Caki2 (cell line): ENCODE data around the gene SLC27A4. TPM values are rescaled to one million over a fixed set of nuclear protein-coding genes. Genes with fewer than 3 reads are reported as not detected.
"Not testable (repeated sequence)": the region's sequence is repeated elsewhere in the genome, so short reads cannot be mapped to it uniquely, and the experiment has no call there.

Experiments
- DNase-seq: peaks from one replicate; pipeline ENCODE4 v3.0.0-alpha.2; 2015; ENCODE audit warnings: low read depth
- in situ Hi-C: cut with HindIII; loops from 2 replicates; pipeline ENCODE4 v1.10.0; 2016; ENCODE audit warnings: low sequenced_read_pairs, low pct_unique_long_range_greater_than_20kb, mixed read lengths
- total RNA-seq: library from RNA; depleted of rRNA; stranded (reverse); fragments of >200 nt; shearing (Covaris generic); gene quantifications from 2 replicates; pipeline ENCODE4 v1.2.3, GENCODE V29; 2014; ENCODE audit warnings: low replicate concordance

SLC27A4 gene
- total RNA-seq, 1 experiment from 2014 or later = 22.0 TPM

- peak; percentile 93 for DNase-seq
- in situ Hi-C loops = no loop called here
Measured at GRCh38 chr9:128322404-128323211, 17.7 kb upstream of the SLC27A4 start, which contains the start of the genes COQ4 and TRUB2. COQ4 (plus strand) TSS chr9:128322839; CDS start chr9:128322859, 20 bp downstream. TRUB2 (minus strand) TSS chr9:128322447; CDS start chr9:128322408, 39 bp downstream.

GRCh38 chr9:128323212-128323730 is 17.1 kb upstream of the SLC27A4 start:
- peak; percentile 22 for DNase-seq
- in situ Hi-C loops = no loop called here

- in situ Hi-C loops = no loop called here
Measured at GRCh38 chr9:128323791-128324190, 16.5 kb upstream of the SLC27A4 start.

DNA sequence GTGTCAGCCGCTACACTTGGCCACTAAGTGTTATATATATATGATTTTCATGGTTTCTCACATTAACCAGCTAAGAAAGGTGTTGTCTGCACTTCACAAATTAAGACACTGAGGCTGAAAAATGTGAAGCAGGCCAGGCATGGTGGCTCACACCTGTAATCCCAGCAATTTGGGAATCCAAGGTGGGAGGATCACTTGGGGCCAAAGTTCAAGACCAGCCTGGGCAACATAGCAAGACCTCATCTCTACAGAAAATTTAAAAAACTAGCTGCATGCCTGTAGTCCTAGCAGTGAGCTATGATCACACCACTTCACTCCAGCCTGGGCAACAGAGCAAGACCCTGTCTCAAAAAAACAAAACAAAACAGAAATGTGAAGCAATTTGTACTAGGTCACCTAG is 15.9 kb upstream of the SLC27A4 start:
- DNase-seq = no peak
- in situ Hi-C loops = no loop called here

More at GRCh38 chr9:128323791-128324190, 16.5 kb upstream of the SLC27A4 start:
- no peak for DNase-seq

DNA sequence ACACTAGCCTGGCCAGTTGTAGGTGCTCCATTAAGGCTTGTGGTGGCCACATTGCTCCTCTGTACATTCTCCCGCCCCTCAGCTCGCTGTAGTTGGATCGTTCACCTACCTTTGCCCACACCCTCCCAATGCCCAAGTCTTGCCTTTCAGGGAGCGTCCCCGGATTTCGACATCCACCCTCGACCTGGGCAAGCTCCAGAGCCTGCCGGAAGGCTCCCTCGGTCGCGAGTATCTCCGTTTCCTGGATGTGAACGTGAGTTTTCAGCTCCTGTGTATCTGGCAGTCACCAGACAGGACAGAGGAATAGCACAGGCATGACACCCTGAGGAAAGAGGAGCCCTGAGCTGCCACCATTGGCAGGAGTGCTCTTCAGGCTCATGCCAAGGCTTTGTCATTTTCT is 14.7 kb upstream of the SLC27A4 start:
- no peak for DNase-seq
- in situ Hi-C loops = no loop called here

GRCh38 chr9:128333451-128333869 is 6.9 kb upstream of the SLC27A4 start:
- in situ Hi-C loops = no loop called here
- DNase-seq = no peak

DNA sequence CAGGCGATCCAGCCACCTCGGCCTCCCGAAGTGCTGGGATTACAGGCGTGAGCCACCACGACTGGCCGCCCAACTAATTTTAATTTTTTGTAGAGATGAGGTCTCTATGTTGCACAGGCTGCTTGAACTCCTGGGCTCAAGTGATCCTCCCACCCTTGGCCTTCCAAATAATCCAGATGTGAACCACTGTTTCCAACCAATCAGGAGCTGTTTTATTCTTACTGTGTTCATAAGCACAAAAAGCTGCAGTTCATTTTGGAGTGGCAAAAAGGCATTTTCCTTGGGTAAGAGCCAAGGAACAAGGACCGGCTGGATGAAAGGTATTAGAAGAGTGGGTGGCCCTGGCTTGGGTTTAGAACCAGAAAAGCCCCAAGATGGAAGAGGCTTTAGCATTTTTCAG is 5.2 kb upstream of the SLC27A4 start:
- in situ Hi-C loops = no loop called here
- no peak for DNase-seq

- in situ Hi-C loops = no loop called here
- no peak for DNase-seq
Measured at GRCh38 chr9:128335914-128336313, 4.4 kb upstream of the SLC27A4 start.

GRCh38 chr9:128337936-128338335 is 2.4 kb upstream of the SLC27A4 start:
- in situ Hi-C loops = no loop called here
- DNase-seq = no peak

- DNase-seq = peak; percentile 22
- in situ Hi-C loops = not testable (repeated sequence)
Measured at GRCh38 chr9:128338852-128339614, 1.3 kb upstream of the SLC27A4 start.

DNA sequence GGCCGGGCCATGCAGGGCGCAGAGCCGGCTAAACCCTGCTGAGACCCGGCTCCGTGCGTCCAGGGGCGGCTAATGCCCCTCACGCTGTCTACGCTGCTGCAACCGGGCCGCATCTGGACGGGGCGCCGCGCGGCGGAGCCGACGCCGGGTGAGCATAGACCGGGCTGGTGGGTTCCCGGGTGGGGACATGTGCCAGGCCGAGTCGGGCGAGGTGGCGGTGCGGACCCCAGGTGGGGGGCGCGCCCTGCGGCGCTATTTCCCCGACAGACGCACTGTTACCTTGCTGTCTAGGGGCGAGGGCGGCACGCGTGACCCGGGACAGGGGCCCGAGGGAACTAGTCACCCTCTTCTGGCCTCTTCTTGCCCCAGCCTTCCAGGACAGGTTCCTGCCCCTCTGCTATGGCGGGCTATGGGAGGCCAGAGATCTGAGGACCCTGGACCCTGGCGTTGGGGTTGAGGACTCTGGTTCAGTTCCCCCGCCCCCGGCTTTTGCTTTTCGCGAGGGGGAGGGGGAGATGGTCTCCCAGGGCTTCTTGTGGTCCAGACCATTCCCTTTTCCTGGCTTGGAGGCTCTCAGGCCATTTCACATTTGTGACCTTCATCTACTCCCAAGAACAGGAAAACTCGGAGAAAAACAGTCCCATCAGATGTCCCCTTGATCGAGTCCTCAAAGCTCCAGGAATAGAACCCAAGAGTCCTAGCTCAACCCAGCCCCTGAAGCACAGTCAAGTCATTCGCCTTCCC is 536 bp downstream of the SLC27A4 start:
- in situ Hi-C loops = no loop called here
- peak; percentile 22 for DNase-seq

GRCh38 chr9:128341435-128341849 is 1.1 kb downstream of the SLC27A4 start:
- DNase-seq = peak; percentile 65
- in situ Hi-C loops = no loop called here

DNA sequence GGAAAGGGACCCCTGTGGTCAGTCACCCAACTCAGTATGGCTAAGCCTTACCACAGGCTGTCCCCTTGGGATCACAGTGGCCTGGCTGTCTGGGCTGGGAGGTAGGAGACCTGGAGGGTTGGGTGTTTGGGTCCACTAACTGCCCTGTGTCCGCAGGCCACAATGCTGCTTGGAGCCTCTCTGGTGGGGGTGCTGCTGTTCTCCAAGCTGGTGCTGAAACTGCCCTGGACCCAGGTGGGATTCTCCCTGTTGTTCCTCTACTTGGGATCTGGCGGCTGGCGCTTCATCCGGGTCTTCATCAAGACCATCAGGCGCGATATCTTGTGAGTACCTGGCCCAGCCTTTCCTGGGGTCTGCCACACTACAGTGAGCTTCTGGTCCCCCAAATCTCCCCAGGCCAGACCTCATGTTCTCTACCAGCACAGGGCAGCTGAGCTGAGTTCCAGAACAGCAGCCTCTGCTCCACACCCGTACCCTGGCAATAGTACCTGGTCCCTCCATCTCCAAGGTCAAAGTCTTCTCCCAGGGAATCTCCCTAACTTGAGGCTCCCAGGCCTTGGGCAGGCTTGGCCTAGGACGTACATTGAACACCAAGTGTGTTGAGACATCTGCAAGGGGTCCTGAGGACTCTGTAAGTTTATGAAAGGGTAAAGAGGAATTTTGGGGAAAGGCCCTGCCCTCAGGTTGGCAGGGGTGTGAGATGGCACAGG is 2.8 kb downstream of the SLC27A4 start:
- DNase-seq = no peak
- in situ Hi-C loops = no loop called here

GRCh38 chr9:128343855-128344254 is 3.5 kb downstream of the SLC27A4 start:
- in situ Hi-C loops = no loop called here
- DNase-seq = no peak

- DNase-seq = no peak
- in situ Hi-C loops = no loop called here
Measured at GRCh38 chr9:128344931-128345605, 4.7 kb downstream of the SLC27A4 start.

DNA sequence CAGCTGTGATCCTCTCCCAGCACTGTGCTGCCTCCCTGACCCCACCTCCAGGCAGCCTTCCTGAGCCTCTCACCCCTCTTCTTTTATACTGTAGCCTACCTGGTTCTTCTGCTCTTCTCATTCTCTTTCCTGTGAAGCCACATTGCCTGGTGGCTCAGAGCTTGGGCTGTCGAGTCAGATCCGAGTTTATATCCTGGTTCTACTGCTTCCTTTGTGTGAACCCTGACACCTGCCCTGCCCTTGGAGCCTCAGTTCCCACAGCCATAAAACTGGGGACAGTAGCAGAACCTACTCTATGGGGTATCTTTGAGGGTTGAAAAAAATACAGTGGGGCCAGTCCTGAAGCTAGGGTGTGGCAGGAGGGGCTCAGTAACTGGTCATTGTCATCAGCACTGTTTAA is 8.8 kb downstream of the SLC27A4 start:
- in situ Hi-C loops = no loop called here
- DNase-seq = no peak

DNA sequence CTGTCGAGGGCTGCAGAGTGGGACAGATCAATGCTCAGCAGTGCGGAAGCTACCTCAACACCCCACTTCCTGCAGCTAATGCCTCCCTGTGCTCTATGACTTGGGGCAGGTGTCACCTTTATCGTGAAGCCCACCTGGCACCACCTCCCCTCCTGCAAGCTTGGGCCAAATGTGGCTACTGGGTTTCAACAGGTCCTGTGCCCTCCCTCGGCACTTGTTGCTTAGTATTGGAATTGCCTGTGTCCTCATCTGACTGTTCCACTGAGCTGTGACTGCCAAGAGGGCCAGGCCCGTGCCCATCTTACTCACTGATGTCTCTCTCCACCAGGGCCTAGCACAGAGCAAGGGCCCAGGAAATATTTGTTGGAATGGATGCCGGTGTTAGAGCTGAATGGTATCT is 9.4 kb downstream of the SLC27A4 start:
- in situ Hi-C loops = no loop called here
- DNase-seq = no peak
